Muscle layer of colon (tissue), 2 donors: ENCODE data around the gene SLC5A3.

ENCODE experiments used
- H3K27ac ChIP-seq: one replicate; pipeline ENCODE4 v1.7.0; 2013; ENCODE audit warnings: low read depth, mild to moderate bottlenecking, low read length, moderate library complexity
- H3K27me3 ChIP-seq, 2 donors: one replicate each; pipeline ENCODE4 v1.7.0; 2013; ENCODE audit warnings: low read length in 2 of 2, mild to moderate bottlenecking in 2 of 2; ENCODE audit not compliant: insufficient read depth in 2 of 2, control insufficient read depth in 1 of 2
- H3K36me3 ChIP-seq: one replicate; pipeline ENCODE4 v1.7.0; 2013; ENCODE audit warnings: mild to moderate bottlenecking, low read length; ENCODE audit not compliant: insufficient read depth
- H3K4me1 ChIP-seq: one replicate; pipeline ENCODE4 v1.7.0; 2013; ENCODE audit warnings: mild to moderate bottlenecking, low read length; ENCODE audit not compliant: insufficient read depth
- H3K4me3 ChIP-seq, 2 donors: one replicate each; pipeline ENCODE4 v1.7.0; 2013; ENCODE audit warnings: low read length in 2 of 2, low read depth in 1 of 2, mild to moderate bottlenecking in 1 of 2, moderate library complexity in 1 of 2
- H3K9ac ChIP-seq: one replicate; pipeline ENCODE4 v1.7.0; 2013; ENCODE audit warnings: low read length
- H3K9me3 ChIP-seq: one replicate; pipeline ENCODE4 v1.7.0; 2013; ENCODE audit warnings: mild to moderate bottlenecking, low read length
- donor health status: abdominal sarcoma.
- donor health status: Adenocarcinoma of cecum.

The SLC5A3 gene

GRCh38 chr21:34107606-34108005, 34.2 kb downstream of the SLC5A3 start:
- Histone ChIP-seq H3K9ac (no peak overlapping the region), H3K27ac (no peak overlapping the region), H3K36me3 (no peaks in the 10 kb centered on the region), H3K4me3 (no peak overlapping the region), H3K4me1 (peaks cover 26% of the 10 kb centered on the region), H3K9me3 (no peaks in the 10 kb centered on the region), H3K27me3 (no peaks in the 10 kb centered on the region)

DNA sequence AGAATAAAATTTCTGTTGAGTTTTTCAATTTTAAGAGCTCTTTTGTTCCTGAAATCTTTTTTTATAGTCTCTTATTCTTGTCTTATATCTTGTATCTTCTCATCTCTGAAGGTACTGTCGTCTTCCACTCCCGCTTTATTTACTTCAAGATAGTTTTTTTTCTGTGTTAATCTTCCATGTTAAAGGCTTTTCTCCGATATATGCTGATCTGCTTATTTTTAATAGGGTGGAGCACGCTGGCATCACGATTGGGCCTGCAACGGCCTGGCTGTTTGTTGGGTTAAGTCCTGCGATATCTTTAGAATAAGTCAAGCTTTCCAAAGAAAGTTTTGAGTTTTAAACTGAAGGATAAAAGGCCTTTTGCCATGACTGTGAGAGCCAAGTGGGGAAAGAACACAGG, 35.7 kb downstream of the SLC5A3 start:
- Histone ChIP-seq H3K27me3 (no peaks in the 10 kb centered on the region), H3K27ac (no peak overlapping the region)

GRCh38 chr21:34110594-34111202, 37.3 kb downstream of the SLC5A3 start:
- Histone ChIP-seq H3K36me3 (no peaks in the 10 kb centered on the region), H3K9ac (no peak overlapping the region), H3K4me3 (no peak overlapping the region), H3K4me1 (peaks cover 34% of the 10 kb centered on the region), H3K27ac (no peak overlapping the region), H3K9me3 (no peaks in the 10 kb centered on the region), H3K27me3 (no peaks in the 10 kb centered on the region)

More for the DNA sequence above, 35.7 kb downstream of the SLC5A3 start:
- H3K9me3 ChIP-seq, result no peaks in the 10 kb centered on the region
- no peak overlapping the region for H3K4me3 ChIP-seq
- H3K4me1 ChIP-seq, result peaks cover 25% of the 10 kb centered on the region
- H3K36me3 ChIP-seq, result no peaks in the 10 kb centered on the region
- H3K9ac ChIP-seq, result no peak overlapping the region

GRCh38 chr21:34112316-34113033, 39.1 kb downstream of the SLC5A3 start:
- Histone ChIP-seq H3K4me1 (peaks cover 34% of the 10 kb centered on the region), H3K9me3 (no peaks in the 10 kb centered on the region), H3K36me3 (no peaks in the 10 kb centered on the region), H3K27me3 (no peaks in the 10 kb centered on the region), H3K4me3 (no peak overlapping the region), H3K9ac (no peak overlapping the region), H3K27ac (no peak overlapping the region)

GRCh38 chr21:34113842-34114241, 40.5 kb downstream of the SLC5A3 start:
- Histone ChIP-seq H3K4me1 (peaks cover 22% of the 10 kb centered on the region), H3K9me3 (no peaks in the 10 kb centered on the region), H3K9ac (no peak overlapping the region), H3K36me3 (no peaks in the 10 kb centered on the region), H3K4me3 (no peak overlapping the region), H3K27me3 (no peaks in the 10 kb centered on the region), H3K27ac (no peak overlapping the region)

DNA sequence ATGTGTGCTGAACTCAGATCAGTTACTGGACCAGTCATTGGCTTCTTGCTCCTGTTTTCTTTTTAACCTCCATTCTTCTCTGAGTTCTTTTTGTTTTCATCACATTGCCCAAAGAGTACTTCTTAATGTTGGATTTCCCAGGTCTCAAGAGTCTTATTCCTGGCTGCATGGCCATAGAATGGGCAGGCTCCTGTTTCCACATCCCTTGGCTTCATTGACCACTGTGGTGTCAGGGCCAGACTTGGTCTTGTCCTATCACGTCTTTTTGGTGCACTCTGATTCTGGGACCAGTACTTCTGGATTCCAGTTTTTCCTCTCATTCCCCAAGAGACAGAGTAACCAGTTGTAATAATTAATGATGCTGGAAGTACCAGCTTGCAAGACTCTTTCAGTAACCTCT, 41.8 kb downstream of the SLC5A3 start:
- Histone ChIP-seq H3K36me3 (no peaks in the 10 kb centered on the region), H3K4me3 (no peak overlapping the region), H3K27me3 (no peaks in the 10 kb centered on the region), H3K27ac (no peak overlapping the region), H3K4me1 (peaks cover 16% of the 10 kb centered on the region), H3K9ac (no peak overlapping the region), H3K9me3 (no peaks in the 10 kb centered on the region)

- Histone ChIP-seq H3K27me3 (no peaks in the 10 kb centered on the region), H3K9me3 (no peaks in the 10 kb centered on the region), H3K4me1 (peaks cover 13% of the 10 kb centered on the region), H3K36me3 (no peaks in the 10 kb centered on the region), H3K4me3 (no peak overlapping the region), H3K9ac (no peak overlapping the region), H3K27ac (no peak overlapping the region)
Measured at GRCh38 chr21:34116569-34116968, 43.2 kb downstream of the SLC5A3 start.

- H3K27ac ChIP-seq, result no peak overlapping the region
- no peaks in the 10 kb centered on the region for H3K9me3 ChIP-seq
- H3K4me3 ChIP-seq, result no peak overlapping the region
- H3K9ac ChIP-seq, result no peak overlapping the region
- H3K27me3 ChIP-seq, result no peaks in the 10 kb centered on the region
- H3K4me1 ChIP-seq, result peaks cover 26% of the 10 kb centered on the region
- H3K36me3 ChIP-seq, result peaks cover 7% of the 10 kb centered on the region
Measured at GRCh38 chr21:34120867-34121266, 47.5 kb downstream of the SLC5A3 start.

DNA sequence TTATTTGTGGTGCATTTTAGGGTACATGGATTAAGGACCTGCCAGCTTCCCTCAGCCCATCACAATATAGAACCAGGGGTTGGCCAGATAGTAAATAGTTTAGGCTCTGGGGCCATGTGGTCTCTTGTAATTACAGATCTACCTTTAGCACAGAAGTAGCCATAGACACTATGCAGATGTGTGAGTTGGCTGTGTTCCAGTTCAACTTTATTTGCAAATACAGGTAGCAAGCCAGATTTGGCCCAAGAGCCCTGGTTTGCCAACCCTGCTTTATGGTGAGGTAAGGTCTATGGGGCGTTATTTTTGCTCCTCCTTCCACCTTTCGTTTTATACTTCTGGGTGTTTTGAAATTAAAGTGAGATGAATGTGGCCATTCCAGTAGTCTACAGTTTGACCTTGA, 48.7 kb downstream of the SLC5A3 start:
- Histone ChIP-seq H3K4me1 (peaks cover 38% of the 10 kb centered on the region), H3K27ac (no peak overlapping the region), H3K27me3 (no peaks in the 10 kb centered on the region), H3K9me3 (no peaks in the 10 kb centered on the region), H3K9ac (no peak overlapping the region), H3K36me3 (peaks cover 7% of the 10 kb centered on the region), H3K4me3 (no peak overlapping the region)
